Pancreas (tissue), 10 donors: Measurements from ENCODE around the gene MXI1. TPM values are rescaled to one million over a fixed set of nuclear protein-coding genes. Genes with fewer than 3 reads are reported as not detected.

Experiments used
- ATAC-seq, 4 donors: fragments of 200-7000 bp; cut with Tn5 transposase; one replicate each; pipeline versions ENCODE4 v1.8.0 to v1.9.1; 2020; ENCODE audit warnings: mild to moderate bottlenecking in 4 of 4, moderate library complexity in 4 of 4
- DNase-seq, 6 donors: peaks; one replicate each; pipeline ENCODE4 v3.0.0-alpha.2; 2020
- FAIRE-seq: peaks from 2 replicates; lab custom pipeline; 2012; peaks lifted over from hg19 to GRCh38; lab: Jason Lieb, UNC
- H3K27ac ChIP-seq, 4 donors: fragments of 200-600 bp; sonication (generic); 1 replicate in 3 of 4; 2 replicates in 1 of 4; pipeline versions ENCODE4 v1.5.0 to v1.8.0; 2020
- H3K27me3 ChIP-seq, 4 donors: fragments of 200-600 bp; one replicate each; pipeline ENCODE4 v1.8.0; 2021
- H3K36me3 ChIP-seq, 3 donors: fragments of 200-600 bp; sonication (generic) in 1 of 3; one replicate each; pipeline versions ENCODE4 v1.5.0 to v1.8.0; 2020 to 2021
- H3K4me1 ChIP-seq, 3 donors: fragments of 200-600 bp; one replicate each; pipeline ENCODE4 v1.8.0; 2021
- H3K4me3 ChIP-seq, 4 donors: fragments of 200-600 bp; sonication (generic) in 2 of 4; one replicate each; pipeline versions ENCODE4 v1.5.0 to v1.8.0; 2020 to 2021
- H3K9me3 ChIP-seq, 4 donors: fragments of 200-600 bp; one replicate each; pipeline ENCODE4 v1.8.0; 2021
- CTCF ChIP-seq, 4 donors: fragments of 200-600 bp; sonication (generic) in 3 of 4; IDR thresholded peaks; one replicate each; pipeline versions ENCODE4 v1.5.0 to v1.8.0; 2021; ENCODE audit warnings: antibody characterized with exemption in 4 of 4
- WGBS, 2 donors: extraction: QIAGEN DNeasy Blood & Tissue Kit; methylation state at CpG; one replicate each; pipeline ENCODE4 v1.1.7; 2013; 5-methylcytosine and 5-hydroxymethylcytosine counted together
- intact Hi-C, 3 donors: fragments of 100-400 bp; cut with DNase I; formaldehyde crosslinking; loops; one replicate each; pipeline versions ENCODE4 v1.11.1 to v1.14.2; 2022
- polyA plus RNA-seq, 2 donors: library from polyadenylated mRNA; stranded (reverse); fragments of 200-250 nt; gene quantifications; one replicate each; pipeline ENCODE4 v1.2.3, GENCODE V29; 2013
- total RNA-seq, 6 donors: library from RNA; stranded (reverse); fragmentation: NEBNext Ultra II Directional in 4 of 6; extraction: Animal tissue kit (Norgen Biotek cat#: 25700) in 4 of 6; gene quantifications; one replicate each; pipeline versions ENCODE4 v1.2.1 to v1.2.4, GENCODE V29; 2021 to 2023
- donor health status: healthy with polysubstance abuse.
- donor health status: DM: no; HTN: no; CAD: no; lungs with moderate emphysema.
- donor health status: DM: no; HTN: no; CAD: no.
- donor health status: control.
- donor health status: control.
- donor health status: Bipolar disorder and iron deficiency.
- donor health status: DM: yes; HTN: yes; CAD: no.
- donor health status: DM: no; HTN: no; CAD: no.
- donor health status: DM: no; HTN: no; CAD: no.
- donor health status: DM: yes; HTN: yes; CAD: no.

MXI1 gene
- total and polyA plus RNA-seq, 8 donors, result 8.2 to 30.5 (median 21.5) TPM

GRCh38 chr10:110279407-110279986, 72.1 kb downstream of the MXI1 start:
- peak in 3 of 6 donors; percentile 37 to 53 (median 44) for DNase-seq
- FAIRE-seq, result peak; percentile 97
- intact Hi-C loops, result loop anchor here in 2 of 3 donors (5.0 to 10.0 kb wide), 2 partner anchors 142 to 145 kb away; no protein-coding TSS in a partner anchor
- H3K27ac ChIP-seq, result no peak overlapping the region
- H3K27me3 ChIP-seq, result no peaks in the 10 kb centered on the region
- H3K4me1 ChIP-seq, result peaks cover 0 to 6% (median 0%) of the 10 kb centered on the region in 3 donors
- H3K4me3 ChIP-seq, result no peak overlapping the region
- peaks cover 0 to 6% (median 0%) of the 10 kb centered on the region in 3 donors for H3K36me3 ChIP-seq
- 31 to 32% methylated on average over 6 of the region's 6 CpGs for WGBS, 2 donors
- TF ChIP-seq CTCF (IDR thresholded peaks at IDR 0.05), result peak in 3 of 4 donors; percentile 46 to 67 (median 58)
- peak; percentile 77 to 96 (median 94) for ATAC-seq
- no peaks in the 10 kb centered on the region for H3K9me3 ChIP-seq

- peaks cover 0 to 17% (median 5%) of the 10 kb centered on the region in 3 donors for H3K36me3 ChIP-seq
- H3K4me3 ChIP-seq, result no peak overlapping the region
- DNase-seq, result no peak
- H3K27me3 ChIP-seq, result no peaks in the 10 kb centered on the region
- ATAC-seq, result no peak
- H3K9me3 ChIP-seq, result no peaks in the 10 kb centered on the region
- H3K27ac ChIP-seq, result no peak overlapping the region
- H3K4me1 ChIP-seq, result peaks cover 0 to under 1% (median 0%) of the 10 kb centered on the region in 3 donors
- intact Hi-C loops, result loop anchor here in 2 of 3 donors (10.0 kb wide), 2 partner anchors 79 to 399 kb away; partner anchors contain the start of gene MXI1 (in 1 of the 2)
- no peak for FAIRE-seq
- TF ChIP-seq CTCF (IDR thresholded peaks at IDR 0.05), result no peak
- WGBS, 2 donors, result 93 to 95% methylated on average over 3 of the region's 3 CpGs
Observed at GRCh38 chr10:110284262-110284661, 76.9 kb downstream of the MXI1 start.

GRCh38 chr10:110285501-110285900, 78.1 kb downstream of the MXI1 start:
- Histone ChIP-seq H3K36me3 (peaks cover 0 to 11% (median 6%) of the 10 kb centered on the region in 3 donors), H3K27ac (no peak overlapping the region), H3K27me3 (no peaks in the 10 kb centered on the region), H3K4me3 (no peak overlapping the region), H3K4me1 (no peaks in the 10 kb centered on the region), H3K9me3 (no peaks in the 10 kb centered on the region)
- no peak for FAIRE-seq
- no peak for ATAC-seq
- DNase-seq, result no peak
- 88 to 92% methylated on average over 2 of the region's 2 CpGs for WGBS, 2 donors
- intact Hi-C loops, result loop anchor here in 2 of 3 donors (10.0 kb wide), 2 partner anchors 81 to 401 kb away; partner anchors contain the start of gene MXI1 (in 1 of the 2)
- TF ChIP-seq CTCF (IDR thresholded peaks at IDR 0.05), result no peak

GRCh38 chr10:110286841-110287240, 79.4 kb downstream of the MXI1 start:
- Histone ChIP-seq H3K36me3 (peaks cover 0 to 11% (median 10%) of the 10 kb centered on the region in 3 donors), H3K27me3 (no peaks in the 10 kb centered on the region), H3K4me1 (no peaks in the 10 kb centered on the region), H3K9me3 (no peaks in the 10 kb centered on the region), H3K27ac (no peak overlapping the region), H3K4me3 (no peak overlapping the region)
- DNase-seq, result no peak
- no peak for TF ChIP-seq CTCF (IDR thresholded peaks at IDR 0.05)
- WGBS, 2 donors, result 83 to 84% methylated on average over 2 of the region's 2 CpGs
- no peak for FAIRE-seq
- intact Hi-C loops, result loop anchor here in 2 of 3 donors (10.0 kb wide), 2 partner anchors 82 to 402 kb away; partner anchors contain the start of gene MXI1 (in 1 of the 2)
- ATAC-seq, result peak in 1 of 4 donors; percentile 15

- DNase-seq, result no peak
- peaks cover 4 to 30% (median 26%) of the 10 kb centered on the region in 3 donors for H3K4me1 ChIP-seq
- no peak overlapping the region for H3K27ac ChIP-seq
- ATAC-seq, result no peak
- FAIRE-seq, result no peak
- no peaks in the 10 kb centered on the region for H3K27me3 ChIP-seq
- intact Hi-C loops, result no loop called here
- H3K9me3 ChIP-seq, result no peaks in the 10 kb centered on the region
- WGBS, 2 donors, result 26 to 31% methylated on average over 1 of the region's 1 CpG
- TF ChIP-seq CTCF (IDR thresholded peaks at IDR 0.05), result no peak
- H3K4me3 ChIP-seq, result no peak overlapping the region
- H3K36me3 ChIP-seq, result peaks cover 3 to 71% (median 9%) of the 10 kb centered on the region in 3 donors
Observed at GRCh38 chr10:110296966-110297365, 89.6 kb downstream of the MXI1 start.
